OCI-M2 (cell line): ENCODE results near the gene GNAT2.

ENCODE experiments used
- DNase-seq: peaks from one replicate; lab custom pipeline; 2025; ENCODE audit not compliant: unreplicated experiment; lab: John Stamatoyannopoulos, UW

GNAT2 gene

GRCh38 chr1:109613361-109614147, 5.9 kb downstream of the GNAT2 start:
- no peak for DNase-seq

DNA sequence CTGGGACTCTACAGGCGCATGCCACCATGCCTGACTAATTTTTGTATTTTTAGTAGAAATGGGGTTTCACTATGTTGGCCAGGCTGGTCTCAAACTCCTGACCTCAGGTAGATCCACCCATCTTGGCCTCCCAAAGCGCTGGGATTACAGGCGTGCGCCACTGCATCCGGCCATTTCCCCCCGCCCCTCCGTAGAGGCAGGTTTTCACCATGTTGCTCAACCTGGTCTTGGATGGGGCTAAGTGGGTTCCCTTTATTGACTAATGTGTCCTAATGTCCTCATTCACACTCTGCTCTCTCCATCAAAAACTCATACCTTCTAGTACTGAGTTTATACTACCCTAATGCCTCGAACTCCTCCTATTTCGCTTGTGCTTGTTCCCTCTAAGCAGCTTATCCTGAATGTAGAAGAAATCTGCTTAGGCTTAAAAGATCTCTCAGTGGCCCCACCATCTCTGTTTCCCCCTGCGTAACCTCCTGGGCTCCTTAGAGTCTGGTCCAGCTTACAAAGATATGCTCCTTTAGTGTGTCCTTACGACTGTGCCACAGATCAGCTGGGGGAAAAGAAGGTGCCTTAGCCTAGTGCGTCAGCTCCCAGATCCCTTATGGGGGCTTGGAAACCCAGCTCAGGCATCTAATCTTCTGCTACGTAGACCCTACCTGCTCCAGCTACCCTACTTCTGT, 8.0 kb downstream of the GNAT2 start:
- DNase-seq, result no peak

DNA sequence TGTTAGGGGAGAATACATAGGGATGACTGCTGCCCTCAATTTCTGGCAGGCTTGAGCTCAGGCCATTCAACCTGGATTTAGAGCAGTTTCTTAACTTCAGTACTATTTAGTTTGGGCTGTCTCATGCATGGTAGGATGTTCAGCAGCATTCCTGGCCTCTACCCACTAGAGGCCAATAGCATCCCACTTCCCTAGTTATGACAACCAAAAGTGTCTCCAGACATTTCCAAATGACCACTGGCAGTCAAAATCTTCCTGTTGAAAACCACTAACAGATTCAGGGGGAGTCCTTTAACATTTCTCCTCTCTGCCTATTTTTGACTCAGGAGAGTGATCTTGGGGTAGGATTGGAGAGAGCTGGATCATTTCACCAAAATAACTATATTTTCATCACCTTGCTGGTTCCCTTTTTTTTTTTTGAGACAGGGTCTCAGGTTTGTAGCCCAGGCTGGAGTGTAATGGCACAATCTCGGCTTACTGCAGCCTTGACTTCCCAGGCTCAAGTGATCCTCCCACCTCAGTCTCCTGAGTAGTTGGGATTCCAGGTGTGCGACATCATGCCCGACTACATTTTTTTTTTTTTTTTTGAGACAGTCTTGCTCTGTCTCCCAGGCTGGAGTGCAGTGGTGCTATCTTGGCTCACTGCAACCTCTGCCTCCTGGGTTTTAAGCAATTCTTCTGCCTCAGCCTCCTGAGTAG, 8.7 kb downstream of the GNAT2 start:
- DNase-seq, result no peak

DNA sequence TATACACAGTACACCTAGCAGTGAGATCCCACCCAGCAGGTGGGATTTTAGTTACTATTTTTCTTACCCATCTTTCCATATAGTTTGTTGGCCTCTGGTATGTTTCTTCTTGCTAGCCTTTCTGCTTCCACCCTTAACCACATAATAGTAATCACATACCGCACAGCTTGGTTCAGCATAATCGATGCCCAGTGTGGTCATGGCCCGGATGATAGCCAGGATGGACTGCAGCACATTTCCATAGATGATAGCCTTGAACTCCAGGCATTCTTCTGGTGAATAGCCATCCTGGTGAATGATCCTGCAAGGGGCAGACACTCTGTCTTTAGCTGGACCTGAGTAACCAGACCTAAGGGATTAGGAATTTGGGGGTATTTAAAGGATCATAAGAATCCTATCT, 9.5 kb downstream of the GNAT2 start:
- DNase-seq, result no peak

GRCh38 chr1:109605381-109605780, 14.0 kb downstream of the GNAT2 start:
- no peak for DNase-seq

- DNase-seq, result no peak
These were observed 16.2 kb downstream of the GNAT2 start for GRCh38 chr1:109603229-109603628.

GRCh38 chr1:109598655-109599054, 20.8 kb downstream of the GNAT2 start:
- no peak for DNase-seq

DNA sequence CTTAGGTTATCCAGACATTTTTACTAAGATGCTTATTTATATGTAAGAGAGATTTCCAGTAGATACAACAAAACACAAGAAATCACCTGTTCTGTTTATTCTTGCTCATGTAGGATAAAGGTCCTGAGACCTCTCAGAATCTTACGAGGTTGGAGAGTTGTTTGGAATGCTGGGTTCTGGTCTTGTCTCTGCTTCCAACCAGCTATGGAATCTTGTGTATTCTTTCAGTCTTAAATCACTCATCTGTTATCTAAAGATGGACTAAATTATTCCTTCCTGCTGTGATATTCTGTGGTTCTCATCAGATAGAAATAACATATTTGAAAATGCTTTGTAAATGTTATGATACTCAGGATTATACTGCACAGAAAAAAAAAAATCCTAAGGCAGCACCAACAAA, 21.3 kb downstream of the GNAT2 start:
- no peak for DNase-seq

DNA sequence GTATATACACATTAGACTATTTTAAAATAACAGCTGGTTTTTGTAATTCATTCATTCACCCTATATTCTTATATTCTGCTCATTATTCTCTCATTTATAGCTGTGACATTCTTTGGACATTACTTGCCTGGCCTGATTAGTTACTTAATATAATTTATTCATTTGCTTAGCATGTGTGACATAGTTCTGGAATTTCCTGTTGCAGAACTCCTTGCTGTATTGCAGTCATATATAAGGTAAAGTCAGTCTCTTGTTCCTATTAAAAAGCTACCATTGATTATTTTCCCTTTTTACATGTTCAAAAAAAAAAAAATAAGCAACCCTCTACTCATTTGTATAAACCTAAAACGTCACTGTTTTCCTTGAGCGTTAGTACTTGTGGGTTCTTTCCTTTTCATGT, 23.9 kb downstream of the GNAT2 start:
- DNase-seq, result no peak

DNA sequence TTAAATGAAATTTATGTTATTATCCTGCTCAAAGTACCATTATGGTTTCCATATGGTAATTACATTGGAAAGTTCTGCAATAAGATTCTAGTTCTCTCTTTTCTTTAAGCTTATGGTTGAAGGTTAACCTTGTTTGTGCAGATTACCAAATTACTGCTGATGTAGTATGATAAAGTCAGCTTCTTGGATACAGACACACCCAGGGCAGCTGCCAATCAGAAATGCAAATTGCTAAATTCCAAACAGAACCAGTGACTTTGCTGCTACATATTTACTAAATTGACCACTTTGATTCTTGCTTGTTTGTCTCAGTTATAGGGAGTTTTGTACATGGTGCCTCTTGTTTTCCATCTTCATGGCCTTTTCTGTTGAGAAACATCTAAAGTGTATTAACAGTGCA, 26.5 kb downstream of the GNAT2 start:
- DNase-seq, result no peak

DNA sequence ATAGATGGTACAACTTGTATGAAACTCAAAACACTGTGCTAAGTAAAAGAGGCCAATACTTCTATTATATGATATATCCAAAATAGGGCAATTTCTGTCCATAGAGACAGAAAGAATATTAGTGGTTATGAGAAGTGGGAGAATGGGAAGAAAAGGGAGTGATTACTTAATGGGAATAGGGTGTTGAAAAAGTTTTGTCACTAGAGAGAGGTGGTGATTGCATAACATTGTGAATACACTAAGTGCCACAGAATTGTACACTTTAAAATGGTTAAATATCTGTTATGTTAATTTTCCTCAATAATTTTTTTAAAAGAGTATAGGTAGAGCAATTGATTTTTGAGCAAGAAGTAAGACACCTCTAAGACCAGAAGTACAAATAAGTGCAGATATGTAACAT, 29.7 kb downstream of the GNAT2 start:
- no peak for DNase-seq

DNA sequence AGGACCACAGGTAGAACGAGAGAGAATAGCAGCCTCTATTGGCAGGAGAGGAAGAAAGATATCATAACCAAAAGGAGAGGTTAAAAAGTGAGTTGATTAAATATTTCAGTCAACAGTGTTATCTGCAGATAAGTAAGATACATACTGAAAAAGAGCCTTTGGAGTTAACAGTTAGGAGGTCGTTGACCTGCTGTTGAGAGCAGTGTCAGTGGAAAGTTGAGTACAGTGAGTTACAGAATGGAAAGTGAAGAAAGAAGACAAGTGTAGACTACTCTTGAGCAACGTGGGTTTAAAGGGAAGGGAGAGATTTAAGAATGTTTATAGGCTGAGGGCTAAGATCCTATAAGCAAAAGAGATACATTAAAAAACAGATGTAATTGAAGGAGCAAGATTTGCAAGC, 30.2 kb downstream of the GNAT2 start:
- DNase-seq, result no peak

GRCh38 chr1:109586055-109586454, 33.4 kb downstream of the GNAT2 start:
- no peak for DNase-seq

GRCh38 chr1:109584766-109585165, 34.6 kb downstream of the GNAT2 start:
- DNase-seq, result no peak

DNA sequence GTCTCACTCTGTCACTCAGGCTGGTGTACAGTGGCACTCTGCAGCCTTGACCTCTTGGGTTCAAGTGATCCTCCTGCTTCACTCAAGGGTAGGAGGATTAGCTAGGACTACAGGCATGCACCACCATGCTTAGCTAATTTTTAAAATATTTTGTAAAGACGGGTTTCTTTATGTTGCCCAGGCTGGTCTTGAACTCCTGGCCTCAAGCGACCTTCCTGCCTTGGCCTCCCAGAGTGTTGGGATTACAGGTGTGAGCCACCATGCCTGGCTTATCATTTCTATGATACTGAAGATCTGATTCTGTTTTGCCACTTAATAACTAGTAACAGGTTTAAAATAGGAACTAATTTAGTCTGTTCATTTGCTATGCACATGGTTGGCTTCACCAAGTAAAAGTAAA, 37.4 kb downstream of the GNAT2 start:
- no peak for DNase-seq

GRCh38 chr1:109579491-109579890, 39.9 kb downstream of the GNAT2 start:
- DNase-seq, result no peak

DNA sequence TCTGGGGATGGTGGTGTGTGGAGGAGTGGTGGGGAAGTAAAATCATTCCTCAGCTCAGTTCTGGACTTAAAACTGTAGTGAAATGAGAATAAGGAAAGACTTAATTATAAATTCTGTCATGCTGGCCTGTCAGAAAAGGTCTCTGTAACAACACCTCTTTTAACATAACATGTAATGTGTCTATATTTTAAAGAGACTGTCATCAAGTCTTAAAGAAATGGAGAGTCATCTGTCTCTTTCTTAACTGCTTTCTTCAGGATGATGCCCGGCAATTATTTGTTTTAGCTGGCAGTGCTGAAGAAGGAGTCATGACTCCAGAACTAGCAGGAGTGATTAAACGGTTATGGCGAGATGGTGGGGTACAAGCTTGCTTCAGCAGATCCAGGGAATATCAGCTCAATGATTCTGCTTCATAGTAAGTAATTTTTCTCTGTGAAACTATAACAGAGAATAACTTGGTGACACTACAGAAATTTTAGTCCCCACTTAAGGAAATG, 40.4 kb downstream of the GNAT2 start:
- no peak for DNase-seq

DNA sequence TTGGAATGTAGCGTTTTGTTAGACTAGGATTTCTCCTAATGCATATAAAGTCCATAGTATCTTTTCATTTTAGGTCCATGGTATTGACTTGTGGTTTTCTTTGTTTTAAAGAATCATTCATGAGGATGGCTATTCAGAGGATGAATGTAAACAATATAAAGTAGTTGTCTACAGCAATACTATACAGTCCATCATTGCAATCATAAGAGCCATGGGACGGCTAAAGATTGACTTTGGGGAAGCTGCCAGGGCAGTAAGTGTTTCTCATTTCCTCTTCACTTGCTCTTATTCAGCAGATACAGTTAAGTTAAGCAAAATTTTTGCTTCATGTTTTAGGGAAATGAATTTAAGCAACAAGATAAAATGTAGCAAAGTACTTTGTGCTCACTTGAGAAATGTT, 45.6 kb downstream of the GNAT2 start:
- no peak for DNase-seq

- DNase-seq, result no peak
These were observed 49.0 kb downstream of the GNAT2 start for GRCh38 chr1:109570414-109570813.

GRCh38 chr1:109569323-109569722, 50.1 kb downstream of the GNAT2 start:
- DNase-seq, result no peak

DNA sequence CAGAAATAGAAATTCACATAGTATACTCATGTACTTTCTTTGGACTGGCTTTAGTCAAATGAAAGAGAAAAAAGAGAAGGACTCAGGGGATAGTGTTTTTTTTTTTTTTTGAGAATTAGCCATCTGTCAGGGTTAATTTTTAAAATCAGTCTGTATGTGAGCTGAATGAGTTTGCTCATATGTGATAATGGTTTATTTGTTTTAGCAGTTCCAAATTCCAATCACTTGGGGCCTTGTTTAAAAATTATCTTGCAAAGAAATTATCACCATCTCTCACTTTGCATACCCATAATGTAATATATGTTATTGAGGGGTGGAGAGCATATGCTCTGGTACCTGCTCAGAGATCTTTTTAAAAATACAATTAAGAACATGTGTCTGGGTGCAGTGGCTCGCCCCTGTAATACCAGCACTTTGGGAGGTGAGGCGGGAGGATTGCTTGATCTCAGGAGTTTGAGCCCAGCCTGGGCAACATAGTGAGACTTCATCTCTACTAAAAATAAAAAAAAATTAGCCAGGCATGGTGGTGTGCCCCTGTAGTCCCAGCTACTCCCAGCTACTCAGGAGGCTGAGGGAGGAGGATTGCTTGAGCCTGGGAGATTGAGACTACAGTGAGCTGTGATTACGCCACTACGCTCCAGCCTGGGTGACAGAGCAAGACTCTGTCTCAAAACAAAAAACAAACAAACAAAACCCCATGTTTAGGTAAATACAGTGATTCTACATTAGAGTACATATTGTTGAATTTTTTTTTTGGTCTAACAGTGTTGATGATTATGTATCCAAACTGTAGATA, 51.3 kb downstream of the GNAT2 start:
- DNase-seq, result no peak
